Esophagus muscularis mucosa (tissue), 4 donors: ENCODE results near the gene PALMD.

Source experiments
- CTCF ChIP-seq, 3 experiments: fragments of 200-600 bp in 2 of 3; fragments of 450-650 bp in 1 of 3; sonication (generic) in 2 of 3; IDR thresholded peaks; one replicate each; pipeline ENCODE4 v1.5.1; 2017 to 2019; ENCODE audit warnings: antibody characterized with exemption in 3 of 3, mild to moderate bottlenecking in 2 of 3, moderate library complexity in 1 of 3
- EP300 ChIP-seq: sonication (generic); formaldehyde crosslinking; IDR thresholded peaks from one replicate; pipeline ENCODE4 v1.6.1; 2017; ENCODE audit warnings: antibody characterized with exemption
- POLR2AphosphoS5 ChIP-seq, 2 donors: sonication (generic); formaldehyde crosslinking; IDR thresholded peaks; one replicate each; pipeline ENCODE4 v1.6.1; 2017; ENCODE audit warnings: antibody characterized with exemption in 2 of 2

GRCh38 chr1:99658031-99658290, 12.0 kb downstream of the PALMD start:
- TF ChIP-seq CTCF (IDR thresholded peaks at IDR 0.05): no peak
- no peak for TF ChIP-seq POLR2AphosphoS5 (IDR thresholded peaks at IDR 0.05)
- TF ChIP-seq EP300: no peak
